ENCODE results near the gene RIMS4. TPM values are rescaled to one million over a fixed set of nuclear protein-coding genes. Genes with fewer than 3 reads are reported as not detected.

RIMS4 gene
- total and polyA plus RNA-seq, 2 of the 13 experiments (the other 11 are each of a cell fraction or from before 2014, with no cell fraction given): 0.01 to 0.07 TPM

- TF ChIP-seq ZNF263 (CRISPR knock-in tag; IDR thresholded peaks at IDR 0.05) (no peak), KDM5A (IDR thresholded peaks at IDR 0.05; ENCODE audit: borderline replicate concordance, low read length) (no peak), ZNF879 (CRISPR knock-in tag; IDR thresholded peaks at IDR 0.05) (no peak), ZBTB25 (CRISPR knock-in tag; IDR thresholded peaks at IDR 0.05) (no peak), ATF4 (CRISPR knock-in tag; IDR thresholded peaks at IDR 0.05) (no peak), ZNF512 (CRISPR knock-in tag; IDR thresholded peaks at IDR 0.05) (peak; percentile 98), NFYC (CRISPR knock-in tag; IDR thresholded peaks at IDR 0.05) (0 out of 2 replicates have a peak, but pooled peaks have one; percentile 28), U2AF1 (optimal IDR thresholded peaks at IDR 0.05; ENCODE audit: low read depth, low read length) (no peak), HOXA3 (CRISPR knock-in tag; IDR thresholded peaks at IDR 0.05) (no peak), RARG (CRISPR knock-in tag; IDR thresholded peaks at IDR 0.05; ENCODE audit: low read depth) (no peak), AHR (CRISPR knock-in tag; IDR thresholded peaks at IDR 0.05) (no peak), ZNF746 (CRISPR knock-in tag; IDR thresholded peaks at IDR 0.05) (no peak), TIGD3 (CRISPR knock-in tag; IDR thresholded peaks at IDR 0.05; ENCODE audit: borderline replicate concordance) (no peak), ONECUT2 (CRISPR knock-in tag; IDR thresholded peaks at IDR 0.05) (no peak), ZNF44 (CRISPR knock-in tag; IDR thresholded peaks at IDR 0.05) (no peak), ZNF839 (CRISPR knock-in tag; IDR thresholded peaks at IDR 0.05; ENCODE audit: borderline replicate concordance) (no peak), RAD21 (CRISPR knock-in tag; IDR thresholded peaks at IDR 0.05) (no peak), ZNF572 (CRISPR knock-in tag; IDR thresholded peaks at IDR 0.05) (no peak), ZNF354B (CRISPR knock-in tag; IDR thresholded peaks at IDR 0.05) (no peak)
These were observed 46.6 kb upstream of the RIMS4 start (continued) for GRCh38 chr20:44856856-44857448.
